Vagina (tissue), 2 donors: ENCODE measurements around the gene TERC.

Experiments used
- POLR2A ChIP-seq, 2 donors: fragments of 450-650 bp; IDR thresholded peaks; one replicate each; pipeline ENCODE4 v1.6.1; 2017; ENCODE audit warnings: antibody characterized with exemption in 2 of 2, mild to moderate bottlenecking in 2 of 2, moderate library complexity in 2 of 2
- TF ChIP-seq, protein P1 (sequence below), 3 experiments: fragments of 450-650 bp in 2 of 3; fragments of 200-600 bp in 1 of 3; sonication (generic) in 1 of 3; IDR thresholded peaks; one replicate each; pipeline ENCODE4 v1.5.1; 2017 to 2019; ENCODE audit warnings: antibody characterized with exemption in 3 of 3, mild to moderate bottlenecking in 2 of 3, moderate library complexity in 2 of 3

- TF ChIP-seq, protein P1, sequence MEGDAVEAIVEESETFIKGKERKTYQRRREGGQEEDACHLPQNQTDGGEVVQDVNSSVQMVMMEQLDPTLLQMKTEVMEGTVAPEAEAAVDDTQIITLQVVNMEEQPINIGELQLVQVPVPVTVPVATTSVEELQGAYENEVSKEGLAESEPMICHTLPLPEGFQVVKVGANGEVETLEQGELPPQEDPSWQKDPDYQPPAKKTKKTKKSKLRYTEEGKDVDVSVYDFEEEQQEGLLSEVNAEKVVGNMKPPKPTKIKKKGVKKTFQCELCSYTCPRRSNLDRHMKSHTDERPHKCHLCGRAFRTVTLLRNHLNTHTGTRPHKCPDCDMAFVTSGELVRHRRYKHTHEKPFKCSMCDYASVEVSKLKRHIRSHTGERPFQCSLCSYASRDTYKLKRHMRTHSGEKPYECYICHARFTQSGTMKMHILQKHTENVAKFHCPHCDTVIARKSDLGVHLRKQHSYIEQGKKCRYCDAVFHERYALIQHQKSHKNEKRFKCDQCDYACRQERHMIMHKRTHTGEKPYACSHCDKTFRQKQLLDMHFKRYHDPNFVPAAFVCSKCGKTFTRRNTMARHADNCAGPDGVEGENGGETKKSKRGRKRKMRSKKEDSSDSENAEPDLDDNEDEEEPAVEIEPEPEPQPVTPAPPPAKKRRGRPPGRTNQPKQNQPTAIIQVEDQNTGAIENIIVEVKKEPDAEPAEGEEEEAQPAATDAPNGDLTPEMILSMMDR (IDR thresholded peaks at IDR 0.05), result no peak
- TF ChIP-seq POLR2A (IDR thresholded peaks at IDR 0.05), result no peak
Measured at GRCh38 chr3:169804681-169805080, 39.8 kb upstream of the TERC start.
